K562 (cell line): ENCODE results near the gene OR51B2. TPM values are rescaled to one million over a fixed set of nuclear protein-coding genes. Genes with fewer than 3 reads are reported as not detected.
A peak's percentile ranks its signal among the peaks of the same experiment; 100 is the strongest.

Source experiments
- ATAC-seq: fragments of 200-7000 bp; cut with Tn5 transposase; 3 replicates; pipeline ENCODE4 v1.9.1; 2020; ENCODE audit warnings: moderate library complexity
- BruUV-seq: library from RNA; stranded (reverse); fragments of 400-500 nt; replicated peaks from 2 replicates; lab custom pipeline; 2021; lab: Mats Ljungman, UMichigan
- CTCF ChIA-PET: fragments of 300-600 bp; formaldehyde crosslinking; extraction: SDS; loops from one replicate; lab custom pipeline; 2021; ENCODE audit warnings: low intra/inter-chr PET ratio; lab: Yijun Ruan, JAX
- POLR2A ChIA-PET: fragments of 300-600, 350-650 bp; sonication (Branson Sonifier 250); formaldehyde crosslinking; extraction: SDS; loops from one replicate; lab custom pipeline; 2021; ENCODE audit warnings: antibody characterized with exemption, inconsistent platforms; lab: Yijun Ruan, JAX
- DNase-seq, 4 experiments: peaks; one replicate each; pipeline versions ENCODE4 v3.0.0 to v3.0.0-alpha.2; 2011 to 2018; ENCODE audit warnings: low spot score in 3 of 4, mixed read lengths in 3 of 4; ENCODE audit errors: extremely low read depth in 1 of 4
- FAIRE-seq: peaks from 2 replicates; lab custom pipeline; 2011; peaks lifted over from hg19 to GRCh38; lab: Jason Lieb, UNC
- H2AFZ ChIP-seq: 2 replicates; pipeline ENCODE4 v1.6.0; 2011; ENCODE audit warnings: low read depth, low read length, control low read depth, inconsistent platforms
- H3K27ac ChIP-seq: fragments of 200-600 bp; 3 replicates; pipeline ENCODE4 v1.8.0; 2011; ENCODE audit warnings: low read depth, mild to moderate bottlenecking, control low read depth, inconsistent platforms, low read length, moderate library complexity, mixed read lengths; ENCODE audit errors: extremely low read depth
- H3K27me3 ChIP-seq, 2 experiments: fragments of 300-600 bp in 1 of 2; 2 replicates in 1 of 2; 3 replicates in 1 of 2; pipeline versions ENCODE4 v1.6.0 to v1.8.0; 2011; ENCODE audit warnings: inconsistent platforms in 2 of 2, low read length in 2 of 2, mild to moderate bottlenecking in 1 of 2, mixed read lengths in 1 of 2, moderate library complexity in 1 of 2; ENCODE audit not compliant: control insufficient read depth in 2 of 2, insufficient read depth in 2 of 2
- H3K36me3 ChIP-seq: fragments of 300-600 bp; 3 replicates; pipeline ENCODE4 v1.8.0; 2011; ENCODE audit warnings: mild to moderate bottlenecking, low read length, inconsistent platforms; ENCODE audit not compliant: control insufficient read depth, insufficient read depth
- H3K4me1 ChIP-seq, 2 experiments: fragments of 200-600 bp in 1 of 2; replicated peaks in 1 of 2; 2 replicates in 1 of 2; 3 replicates in 1 of 2; pipeline versions ENCODE4 v1.5.1 to v1.8.0; 2011; ENCODE audit warnings: inconsistent platforms in 2 of 2, low read length in 2 of 2, mild to moderate bottlenecking in 1 of 2, mixed read lengths in 1 of 2, moderate library complexity in 1 of 2; ENCODE audit not compliant: control insufficient read depth in 2 of 2, insufficient read depth in 2 of 2
- H3K4me2 ChIP-seq: 2 replicates; pipeline ENCODE4 v1.6.1; 2011; ENCODE audit warnings: low read length, control low read depth, inconsistent platforms, mixed read lengths; ENCODE audit not compliant: insufficient read depth
- H3K4me3 ChIP-seq: fragments of 200-600 bp; sonication (generic), shearing (Covaris generic); 2 replicates; pipeline ENCODE4 v1.5.1; 2016; ENCODE audit warnings: control low read depth, inconsistent platforms
- H3K79me2 ChIP-seq: fragments of 200-600 bp; 3 replicates; pipeline ENCODE4 v1.8.0; 2011; ENCODE audit warnings: low read length, inconsistent platforms; ENCODE audit not compliant: control insufficient read depth, insufficient read depth
- H3K9ac ChIP-seq, 2 experiments: 2 replicates each; pipeline versions ENCODE4 v1.6.0 to v1.6.1; 2011; ENCODE audit warnings: low read depth in 2 of 2, low read length in 2 of 2, control low read depth in 1 of 2, inconsistent platforms in 1 of 2, mild to moderate bottlenecking in 1 of 2, mixed read lengths in 1 of 2; ENCODE audit not compliant: insufficient read depth in 1 of 2
- H3K9me1 ChIP-seq: one replicate; pipeline ENCODE4 v1.6.0; 2011; ENCODE audit warnings: inconsistent platforms, mild to moderate bottlenecking, low read length, moderate library complexity; ENCODE audit not compliant: control insufficient read depth, insufficient read depth
- H3K9me3 ChIP-seq: replicated peaks from 2 replicates; pipeline ENCODE4 v1.5.1; 2011; ENCODE audit warnings: low read depth, low read length, inconsistent platforms; ENCODE audit not compliant: control insufficient read depth, insufficient read depth
- H4K20me1 ChIP-seq: replicated peaks from 2 replicates; pipeline ENCODE4 v1.6.1; 2011; ENCODE audit warnings: low read length, inconsistent platforms, mixed read lengths; ENCODE audit not compliant: control insufficient read depth, insufficient read depth
- ARNT ChIP-seq, 2 experiments: fragments of 450-650 bp; IDR thresholded peaks; 2 replicates each; pipeline ENCODE4 v1.6.1; 2016; ENCODE audit warnings: mild to moderate bottlenecking in 1 of 2
- CXXC5 ChIP-seq: fragments of 250-450 bp; sonication (Bioruptor Pico); IDR thresholded peaks from 2 replicates; pipeline ENCODE4 v1.8.0; 2022; ENCODE audit warnings: inconsistent platforms, mild to moderate bottlenecking, moderate library complexity
- FOXP4 ChIP-seq: sonication (generic); formaldehyde crosslinking; IDR thresholded peaks from 2 replicates; pipeline ENCODE4 v1.8.0; 2022; ENCODE audit warnings: mild to moderate bottlenecking, missing genetic modification reagents, borderline replicate concordance
- HMG20B ChIP-seq: fragments of 250-450 bp; sonication (Bioruptor Pico); IDR thresholded peaks from 2 replicates; pipeline ENCODE4 v1.5.0; 2021; ENCODE audit warnings: mild to moderate bottlenecking
- MAFK ChIP-seq: IDR thresholded peaks from 2 replicates; pipeline ENCODE4 v1.6.1; 2011; ENCODE audit warnings: low read length, improper control_type of control experiment
- SMARCB1 ChIP-seq: IDR thresholded peaks from 2 replicates; pipeline ENCODE4 v1.6.1; 2011; ENCODE audit warnings: improper control_type of control experiment, low read depth; ENCODE audit not compliant: insufficient read length
- SPI1 ChIP-seq: IDR thresholded peaks from 2 replicates; pipeline ENCODE4 v1.6.1; 2011; ENCODE audit warnings: low read depth, low read length, control low read depth, borderline replicate concordance
- ZNF133 ChIP-seq: fragments of 250-450 bp; sonication (Bioruptor Pico); IDR thresholded peaks from 2 replicates; pipeline ENCODE4 v1.4.0; 2020; ENCODE audit warnings: mild to moderate bottlenecking
- ZNF407 ChIP-seq: fragments of 450-650 bp; IDR thresholded peaks from 2 replicates; pipeline ENCODE4 v1.6.1; 2016; ENCODE audit warnings: low read depth
- ZNF561 ChIP-seq: fragments of 450-650 bp; formaldehyde crosslinking; conservative IDR thresholded peaks from 2 replicates; pipeline ENCODE4 v1.4.0; 2020; ENCODE audit warnings: mild to moderate bottlenecking, moderate library complexity
- WGBS: fragments of 100-300 bp; shearing (Covaris generic); methylation state at CpG from one replicate; pipeline ENCODE4 v1.1.6; 2016; ENCODE audit warnings: low coverage, mixed read lengths; ENCODE audit not compliant: insufficient coverage; ENCODE audit errors: missing lambda C conversion rate; 5-methylcytosine and 5-hydroxymethylcytosine counted together
- in situ Hi-C: fragments of 300-500 bp; cut with MboI; formaldehyde crosslinking; loops from 4 replicates; pipeline ENCODE4 v1.15.0; 2018; ENCODE audit warnings: inconsistent platforms, mixed read lengths
- intact Hi-C: fragments of 100-400 bp; cut with micrococcal nuclease; formaldehyde crosslinking; loops from 2 replicates; pipeline ENCODE4 v1.14.2; 2022
- polyA plus RNA-seq, 8 experiments: library from polyadenylated mRNA; depleted of rRNA in 4 of 8; stranded (reverse) in 5 of 8; unstranded in 3 of 8; fragments of >200 nt; fragmentation: Nextera tagmentation in 2 of 8; fragmentation: Illumina TruSeq in 1 of 8; extraction: Ambion mirVana in 2 of 8; extraction: Trizol in 1 of 8; gene quantifications; 2 replicates each; pipeline versions ENCODE4 v1.2.1 to v1.2.3, GENCODE V29; 2011 to 2014; ENCODE audit warnings: inconsistent platforms in 1 of 8, missing spikeins in 1 of 8
- total RNA-seq, 7 experiments: library from RNA; depleted of rRNA in 6 of 7; stranded (reverse); fragments of >200 nt in 6 of 7; fragmentation: Illumina TruSeq in 2 of 7; extraction: Trizol in 2 of 7; gene quantifications; 2 replicates each; pipeline versions ENCODE4 v1.2.1 to v1.2.3, GENCODE V29; 2011 to 2021; ENCODE audit warnings: low replicate concordance in 1 of 7

The OR51B2 gene
- total and polyA plus RNA-seq, 9 of the 15 experiments (the other 6 are each of a cell fraction or from before 2014, with no cell fraction given) = 0.38 to 6.6 (median 4.0) TPM

GRCh38 chr11:5286901-5287300 lies 37.2 kb downstream of the OR51B2 start:
- Histone ChIP-seq H3K27me3 (no peaks in the 10 kb centered on the region), H3K4me2 (peak overlapping the region; percentile 81), H3K4me1 (peaks cover 16 to 83% of the 10 kb centered on the region in 2 experiments; a peak in 4 of 5 replicates), H3K79me2 (peaks cover 95% of the 10 kb centered on the region), H3K4me3 (no peak overlapping the region), H4K20me1 (no peaks in the 10 kb centered on the region), H3K9ac (peak overlapping the region; percentile 38 to 42; a peak in 2 of 4 replicates), H2AFZ (no peak overlapping the region), H3K9me3 (no peaks in the 10 kb centered on the region), H3K9me1 (no peaks in the 10 kb centered on the region), H3K36me3 (peaks cover 24% of the 10 kb centered on the region), H3K27ac (peak overlapping the region; percentile 86; the same call in 1 of the 3 replicates)
- ChIA-PET CTCF (no interaction called here), POLR2A (interaction anchor here (2.0 to 6.4 kb wide), 3 partner anchors 12 to 40 kb away, joined by 13 to 40 read pairs (median 15); partner anchors contain the start of gene HBE1)
- ATAC-seq = no peak
- DNase-seq = no peak
- in situ Hi-C loops = loop anchor here (5.0 kb wide), 2 partner anchors 45 to 165 kb away; no protein-coding TSS in a partner anchor
- no peak for FAIRE-seq
- intact Hi-C loops = loop anchor here (10.0 kb wide), 2 partner anchors 218 to 308 kb away; partner anchors contain the start of genes TRIM6 and UBQLN3
- 29% methylated on average over 3 of the region's 3 CpGs for WGBS
- BruUV-seq = no TSS peak
- TF ChIP-seq FOXP4 (no peak), ZNF561 (CRISPR knock-in tag) (no peak), HMG20B (no peak), MAFK (no peak), CXXC5 (no peak), SPI1 (no peak), ZNF133 (CRISPR knock-in tag) (no peak), SMARCB1 (no peak), ZNF407 (no peak), ARNT (IDR thresholded peaks at IDR 0.05) (no peak)
